ENCODE data around the gene EPM2AIP1. TPM values are rescaled to one million over a fixed set of nuclear protein-coding genes. Genes with fewer than 3 reads are reported as not detected.

The EPM2AIP1 gene
- total RNA-seq, 1 experiment from 2014 or later, result 8.7 TPM

- Histone ChIP-seq H3K4me1 (ENCODE audit: control insufficient read depth in 1 of 2, insufficient read depth in 2 of 2, low read length in 2 of 2) (no peaks in the 10 kb centered on the region), H3K9me2 (ENCODE audit: insufficient read depth) (no peaks in the 10 kb centered on the region), H3K36me3 (ENCODE audit: control insufficient read depth in 1 of 2, insufficient read depth in 2 of 2, low read length in 2 of 2) (peaks cover 15 to 48% of the 10 kb centered on the region in 2 experiments; a peak in 3 of 4 replicates), H3K9me3 (ENCODE audit: control insufficient read depth in 1 of 2, insufficient read depth in 1 of 2, low read depth in 1 of 2, low read length in 2 of 2) (peaks cover 3 to 6% of the 10 kb centered on the region in 2 experiments; a peak in 3 of 4 replicates), H3K27me3 (ENCODE audit: insufficient read depth, low read length) (no peaks in the 10 kb centered on the region), H3K4me2 (ENCODE audit: low read length) (no peak overlapping the region), H3K79me2 (ENCODE audit: insufficient read depth, low read length) (no peaks in the 10 kb centered on the region), H3K4me3 (replicated peaks in 1 of 2; ENCODE audit: low read depth in 1 of 2, low read length in 2 of 2) (no peak overlapping the region), H3K27ac (ENCODE audit: low read depth, low read length) (no peak overlapping the region), H3K9ac (ENCODE audit: low read length) (no peak overlapping the region), H2AFZ (ENCODE audit: low read depth, low read length, poor library complexity, severe bottlenecking) (no peak overlapping the region), H4K20me1 (ENCODE audit: insufficient read depth) (no peaks in the 10 kb centered on the region)
- POLR2A ChIA-PET, result no interaction called here
- CTCF ChIA-PET, result no interaction called here
- no peak for DNase-seq (ENCODE audit: low read depth, low spot score)
- TF ChIP-seq ZNF274 (IDR thresholded peaks at IDR 0.05; ENCODE audit: low read depth, low read length), result no peak
- TF ChIP-seq, protein P1, sequence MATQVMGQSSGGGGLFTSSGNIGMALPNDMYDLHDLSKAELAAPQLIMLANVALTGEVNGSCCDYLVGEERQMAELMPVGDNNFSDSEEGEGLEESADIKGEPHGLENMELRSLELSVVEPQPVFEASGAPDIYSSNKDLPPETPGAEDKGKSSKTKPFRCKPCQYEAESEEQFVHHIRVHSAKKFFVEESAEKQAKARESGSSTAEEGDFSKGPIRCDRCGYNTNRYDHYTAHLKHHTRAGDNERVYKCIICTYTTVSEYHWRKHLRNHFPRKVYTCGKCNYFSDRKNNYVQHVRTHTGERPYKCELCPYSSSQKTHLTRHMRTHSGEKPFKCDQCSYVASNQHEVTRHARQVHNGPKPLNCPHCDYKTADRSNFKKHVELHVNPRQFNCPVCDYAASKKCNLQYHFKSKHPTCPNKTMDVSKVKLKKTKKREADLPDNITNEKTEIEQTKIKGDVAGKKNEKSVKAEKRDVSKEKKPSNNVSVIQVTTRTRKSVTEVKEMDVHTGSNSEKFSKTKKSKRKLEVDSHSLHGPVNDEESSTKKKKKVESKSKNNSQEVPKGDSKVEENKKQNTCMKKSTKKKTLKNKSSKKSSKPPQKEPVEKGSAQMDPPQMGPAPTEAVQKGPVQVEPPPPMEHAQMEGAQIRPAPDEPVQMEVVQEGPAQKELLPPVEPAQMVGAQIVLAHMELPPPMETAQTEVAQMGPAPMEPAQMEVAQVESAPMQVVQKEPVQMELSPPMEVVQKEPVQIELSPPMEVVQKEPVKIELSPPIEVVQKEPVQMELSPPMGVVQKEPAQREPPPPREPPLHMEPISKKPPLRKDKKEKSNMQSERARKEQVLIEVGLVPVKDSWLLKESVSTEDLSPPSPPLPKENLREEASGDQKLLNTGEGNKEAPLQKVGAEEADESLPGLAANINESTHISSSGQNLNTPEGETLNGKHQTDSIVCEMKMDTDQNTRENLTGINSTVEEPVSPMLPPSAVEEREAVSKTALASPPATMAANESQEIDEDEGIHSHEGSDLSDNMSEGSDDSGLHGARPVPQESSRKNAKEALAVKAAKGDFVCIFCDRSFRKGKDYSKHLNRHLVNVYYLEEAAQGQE (IDR thresholded peaks at IDR 0.05; ENCODE audit: low read depth), result no peak
- TF ChIP-seq POLR2AphosphoS5 (IDR thresholded peaks at IDR 0.05; ENCODE audit: low read depth, low read length), result no peak
- no peak for TF ChIP-seq JUND (IDR thresholded peaks at IDR 0.05)
- TF ChIP-seq MAX (IDR thresholded peaks at IDR 0.05), result no peak
- TF ChIP-seq, protein P2, sequence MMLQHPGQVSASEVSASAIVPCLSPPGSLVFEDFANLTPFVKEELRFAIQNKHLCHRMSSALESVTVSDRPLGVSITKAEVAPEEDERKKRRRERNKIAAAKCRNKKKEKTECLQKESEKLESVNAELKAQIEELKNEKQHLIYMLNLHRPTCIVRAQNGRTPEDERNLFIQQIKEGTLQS (IDR thresholded peaks at IDR 0.05), result no peak
- TF ChIP-seq SRF (IDR thresholded peaks at IDR 0.05; ENCODE audit: low read depth), result no peak
- no peak for TF ChIP-seq ELF1 (IDR thresholded peaks at IDR 0.05; ENCODE audit: borderline replicate concordance, low read depth)
- TF ChIP-seq SP1 (IDR thresholded peaks at IDR 0.05; ENCODE audit: low read depth), result no peak
- BruUV-seq (replicated peaks), result no TSS peak
- RAD21 ChIA-PET (ENCODE audit: low non-redundant PET in 1 of 2, low total read pairs in 2 of 2, uncharacterized antibody in 2 of 2, unreplicated experiment in 2 of 2), result no interaction called here
- intact Hi-C loops (cut with micrococcal nuclease), result no loop called here
- no peak for ATAC-seq
Measured at GRCh38 chr3:37039161-37039846, 46.4 kb upstream of the EPM2AIP1 start.
